Endothelial cell of umbilical vein (primary cell): ENCODE data around the gene DCC. TPM values are rescaled to one million over a fixed set of nuclear protein-coding genes. Genes with fewer than 3 reads are reported as not detected.

Experiments
- BruUV-seq: library from RNA; stranded (reverse); fragments of 400-500 nt; replicated peaks from 2 replicates; lab custom pipeline; 2021; lab: Mats Ljungman, UMichigan
- CTCF ChIA-PET: fragments of 300-600, 350-600 bp; sonication (Branson Sonifier 250); formaldehyde crosslinking; loops from one replicate; lab custom pipeline; 2021; ENCODE audit warnings: antibody characterized with exemption, inconsistent platforms; lab: Charles Lee
- POLR2A ChIA-PET: fragments of 300-600, 350-600 bp; sonication (Branson Sonifier 250); formaldehyde crosslinking; loops from one replicate; lab custom pipeline; 2021; ENCODE audit warnings: antibody characterized with exemption, inconsistent platforms; lab: Charles Lee
- DNase-seq: peaks from one replicate; pipeline ENCODE4 v3.0.0-alpha.2; 2011; ENCODE audit warnings: low read depth, low spot score
- FAIRE-seq: peaks from 2 replicates; lab custom pipeline; 2011; peaks lifted over from hg19 to GRCh38; lab: Jason Lieb, UNC
- H2AFZ ChIP-seq: 2 replicates; pipeline ENCODE4 v1.6.0; 2012; ENCODE audit warnings: low read depth, low read length, control low read depth, inconsistent platforms
- H3K27ac ChIP-seq: 2 replicates; pipeline ENCODE4 v1.5.1; 2011; ENCODE audit warnings: low read depth, mild to moderate bottlenecking, control low read depth, low read length, moderate library complexity; ENCODE audit not compliant: insufficient read depth
- H3K27me3 ChIP-seq, 2 experiments: 2 replicates each; pipeline versions ENCODE4 v1.6.0 to v1.6.1; 2011; ENCODE audit warnings: low read length in 2 of 2, mixed read lengths in 1 of 2; ENCODE audit not compliant: control insufficient read depth in 2 of 2, insufficient read depth in 2 of 2
- H3K36me3 ChIP-seq, 2 experiments: 2 replicates in 1 of 2; 3 replicates in 1 of 2; pipeline ENCODE4 v1.5.1; 2011; ENCODE audit warnings: low read length in 2 of 2, mild to moderate bottlenecking in 1 of 2, moderate library complexity in 1 of 2; ENCODE audit not compliant: control insufficient read depth in 2 of 2, insufficient read depth in 2 of 2; ENCODE audit errors: extremely low read depth in 1 of 2
- H3K4me1 ChIP-seq: 3 replicates; pipeline ENCODE4 v1.5.1; 2011; ENCODE audit warnings: mild to moderate bottlenecking, low read length; ENCODE audit not compliant: control insufficient read depth, insufficient read depth; ENCODE audit errors: extremely low read depth
- H3K4me2 ChIP-seq: 2 replicates; pipeline ENCODE4 v1.6.1; 2011; ENCODE audit warnings: low read length, control low read depth, mixed read lengths; ENCODE audit not compliant: insufficient read depth
- H3K4me3 ChIP-seq, 3 experiments: fragments of 200-600 bp in 1 of 3; sonication (generic), shearing (Covaris generic) in 1 of 3; replicated peaks in 1 of 3; 2 replicates each; pipeline ENCODE4 v1.5.1; 2011 to 2016; ENCODE audit warnings: control low read depth in 3 of 3, low read length in 3 of 3, mild to moderate bottlenecking in 2 of 3, inconsistent platforms in 1 of 3, low read depth in 1 of 3, moderate library complexity in 1 of 3; ENCODE audit not compliant: insufficient read depth in 1 of 3
- H3K79me2 ChIP-seq: 2 replicates; pipeline ENCODE4 v1.6.0; 2012; ENCODE audit warnings: low read length, inconsistent platforms; ENCODE audit not compliant: control insufficient read depth, insufficient read depth
- H3K9ac ChIP-seq: replicated peaks from 2 replicates; pipeline ENCODE3; 2011; ENCODE audit warnings: low read length, control low read depth; ENCODE audit not compliant: insufficient read depth; ENCODE audit errors: extremely low read depth
- H3K9me1 ChIP-seq: replicated peaks from 3 replicates; pipeline ENCODE4 v1.6.0; 2011; ENCODE audit warnings: mild to moderate bottlenecking, low read length; ENCODE audit not compliant: control insufficient read depth, insufficient read depth; ENCODE audit errors: extremely low read depth
- H3K9me3 ChIP-seq: replicated peaks from 2 replicates; pipeline ENCODE4 v1.5.1; 2012; ENCODE audit warnings: low read length, inconsistent platforms; ENCODE audit not compliant: control insufficient read depth, insufficient read depth
- H4K20me1 ChIP-seq: replicated peaks from 2 replicates; pipeline ENCODE3; 2011; ENCODE audit warnings: mild to moderate bottlenecking, low read length; ENCODE audit not compliant: control insufficient read depth, insufficient read depth; ENCODE audit errors: extremely low read depth
- CTCF ChIP-seq, 2 donors: IDR thresholded peaks; 1 replicate in 1 of 2; 2 replicates in 1 of 2; pipeline ENCODE4 v1.5.1; 2011; ENCODE audit warnings: low read length in 2 of 2, mild to moderate bottlenecking in 2 of 2, moderate library complexity in 2 of 2, control low read depth in 1 of 2, inconsistent platforms in 1 of 2, low read depth in 1 of 2; ENCODE audit not compliant: insufficient read depth in 1 of 2; ENCODE audit errors: extremely low read depth in 1 of 2
- EZH2 ChIP-seq: IDR thresholded peaks from 2 replicates; pipeline ENCODE4 v1.6.1; 2012; ENCODE audit warnings: borderline replicate concordance, low read depth, mild to moderate bottlenecking, moderate library complexity, low read length, inconsistent platforms; ENCODE audit not compliant: severe bottlenecking
- FOS ChIP-seq: IDR thresholded peaks from 2 replicates; pipeline ENCODE4 v1.6.1; 2011; ENCODE audit warnings: mild to moderate bottlenecking, low read length, moderate library complexity, borderline replicate concordance; ENCODE audit not compliant: insufficient read depth
- GATA2 ChIP-seq: IDR thresholded peaks from 2 replicates; pipeline ENCODE4 v1.7.0; 2011; ENCODE audit warnings: low read depth, mild to moderate bottlenecking, moderate library complexity, mixed read lengths, low read length; ENCODE audit not compliant: insufficient read length, insufficient read depth
- JUN ChIP-seq: IDR thresholded peaks from 2 replicates; pipeline ENCODE4 v1.6.1; 2011; ENCODE audit warnings: borderline replicate concordance, low read depth; ENCODE audit not compliant: insufficient read length, insufficient read depth
- MAX ChIP-seq: IDR thresholded peaks from 2 replicates; pipeline ENCODE4 v1.6.1; 2011; ENCODE audit not compliant: insufficient read depth, insufficient read length
- MYC ChIP-seq: IDR thresholded peaks from one replicate; pipeline ENCODE4 v1.6.1; 2011; ENCODE audit warnings: mild to moderate bottlenecking, low read depth, low read length
- POLR2A ChIP-seq: IDR thresholded peaks from 2 replicates; pipeline ENCODE4 v1.6.1; 2012; ENCODE audit warnings: low read depth, mild to moderate bottlenecking, control low read depth, low read length
- POLR2AphosphoS5 ChIP-seq: IDR thresholded peaks from 2 replicates; pipeline ENCODE4 v1.6.1; 2012; ENCODE audit warnings: low read depth, mild to moderate bottlenecking, control low read depth, low read length, moderate library complexity; ENCODE audit not compliant: insufficient read depth
- dilution Hi-C: fragments of 300-500 bp; cut with MboI; formaldehyde crosslinking; loops from one replicate; pipeline ENCODE4 v1.15.0; 2019; ENCODE audit warnings: low sequenced_read_pairs; ENCODE audit not compliant: extremely low pct_ligation_motif_present
- intact Hi-C: fragments of 100-400 bp; cut with micrococcal nuclease; formaldehyde crosslinking; loops from one replicate; pipeline ENCODE4 v1.10.0; 2022
- polyA plus RNA-seq, 4 experiments: library from polyadenylated mRNA; depleted of rRNA in 3 of 4; stranded (reverse) in 3 of 4; unstranded in 1 of 4; fragments of >200 nt; gene quantifications; 2 replicates each; pipeline versions ENCODE4 v1.2.1 to v1.2.3, GENCODE V29; 2011 to 2012; ENCODE audit warnings: missing spikeins in 1 of 4
- total RNA-seq: library from RNA; stranded (reverse); gene quantifications from 2 replicates; pipeline ENCODE4 v1.2.3, GENCODE V29; 2021

Gene DCC
- total and polyA plus RNA-seq, 2 donors (not counting 3 experiments of a cell fraction or from before 2014, with no cell fraction given), result not detected

- H3K36me3 ChIP-seq, result no peaks in the 10 kb centered on the region
- CTCF ChIA-PET, result no interaction called here
- H3K4me3 ChIP-seq, result no peak overlapping the region
- no peak overlapping the region for H3K9ac ChIP-seq
- no peak overlapping the region for H3K4me2 ChIP-seq
- H3K9me1 ChIP-seq, result no peaks in the 10 kb centered on the region
- no peak overlapping the region for H3K27ac ChIP-seq
- TF ChIP-seq POLR2A (no peak), MYC (no peak), EZH2 (no peak), FOS (no peak), POLR2AphosphoS5 (no peak), CTCF (IDR thresholded peaks at IDR 0.05; ENCODE audit: extremely low read depth in 1 of 2, insufficient read depth in 1 of 2, low read depth in 1 of 2, low read length in 2 of 2) (no peak), JUN (no peak), MAX (no peak), GATA2 (no peak)
- BruUV-seq, result no TSS peak
- H3K9me3 ChIP-seq, result peaks cover 4% of the 10 kb centered on the region
- H3K4me1 ChIP-seq, result no peaks in the 10 kb centered on the region
- H3K27me3 ChIP-seq, result no peaks in the 10 kb centered on the region
- FAIRE-seq (no peak), DNase-seq (no peak)
- POLR2A ChIA-PET, result no interaction called here
- H4K20me1 ChIP-seq, result no peaks in the 10 kb centered on the region
- dilution Hi-C loops (no loop called here), intact Hi-C loops (no loop called here)
- no peaks in the 10 kb centered on the region for H3K79me2 ChIP-seq
- no peak overlapping the region for H2AFZ ChIP-seq
Observed at GRCh38 chr18:52427521-52428175, 87.7 kb downstream of the DCC start.
